ENCODE measurements around the gene TMEM129.

The TMEM129 gene, protein sequence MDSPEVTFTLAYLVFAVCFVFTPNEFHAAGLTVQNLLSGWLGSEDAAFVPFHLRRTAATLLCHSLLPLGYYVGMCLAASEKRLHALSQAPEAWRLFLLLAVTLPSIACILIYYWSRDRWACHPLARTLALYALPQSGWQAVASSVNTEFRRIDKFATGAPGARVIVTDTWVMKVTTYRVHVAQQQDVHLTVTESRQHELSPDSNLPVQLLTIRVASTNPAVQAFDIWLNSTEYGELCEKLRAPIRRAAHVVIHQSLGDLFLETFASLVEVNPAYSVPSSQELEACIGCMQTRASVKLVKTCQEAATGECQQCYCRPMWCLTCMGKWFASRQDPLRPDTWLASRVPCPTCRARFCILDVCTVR

DNA sequence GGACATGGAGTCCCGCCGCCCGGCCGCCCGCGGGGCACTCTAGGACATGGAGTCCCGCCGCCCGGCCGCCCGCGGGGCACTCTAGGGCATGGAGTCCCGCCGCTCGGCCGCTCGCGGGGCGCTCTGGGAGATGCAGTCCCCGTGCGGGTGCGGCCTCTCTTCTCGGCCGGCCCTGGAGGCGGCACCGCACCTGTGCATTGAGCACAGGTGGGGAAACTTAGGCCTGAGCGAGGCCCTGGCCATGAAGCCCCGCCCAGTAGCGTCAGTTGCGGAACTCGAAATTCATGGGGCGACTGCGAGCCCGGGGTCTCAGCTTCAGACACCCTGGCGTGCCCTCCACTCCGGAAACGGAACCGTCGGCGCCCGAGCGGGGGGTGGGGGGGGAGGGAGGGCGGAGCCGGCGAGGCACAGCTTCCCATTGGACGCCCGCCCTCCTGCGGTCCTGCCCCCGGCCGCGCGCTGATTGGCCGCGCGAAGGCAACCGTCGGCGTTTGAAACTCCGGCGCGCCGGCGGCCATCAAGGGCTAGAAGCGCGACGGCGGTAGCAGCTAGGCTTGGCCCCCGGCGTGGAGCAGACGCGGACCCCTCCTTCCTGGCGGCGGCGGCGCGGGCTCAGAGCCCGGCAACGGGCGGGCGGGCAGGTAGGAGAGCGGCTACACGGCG, at the start of gene TMEM129, which contains the start of gene TACC3:
Gene TMEM129 (minus strand): TSS at position 321 of the 663 bp plus-strand sequence. CDS start 486 bp downstream, outside the sequence.
Gene TACC3 (plus strand): TSS at position 519 of the 663 bp plus-strand sequence. CDS start 1,901 bp downstream, outside the sequence.
- peak; percentile 93 for DNase-seq

DNA sequence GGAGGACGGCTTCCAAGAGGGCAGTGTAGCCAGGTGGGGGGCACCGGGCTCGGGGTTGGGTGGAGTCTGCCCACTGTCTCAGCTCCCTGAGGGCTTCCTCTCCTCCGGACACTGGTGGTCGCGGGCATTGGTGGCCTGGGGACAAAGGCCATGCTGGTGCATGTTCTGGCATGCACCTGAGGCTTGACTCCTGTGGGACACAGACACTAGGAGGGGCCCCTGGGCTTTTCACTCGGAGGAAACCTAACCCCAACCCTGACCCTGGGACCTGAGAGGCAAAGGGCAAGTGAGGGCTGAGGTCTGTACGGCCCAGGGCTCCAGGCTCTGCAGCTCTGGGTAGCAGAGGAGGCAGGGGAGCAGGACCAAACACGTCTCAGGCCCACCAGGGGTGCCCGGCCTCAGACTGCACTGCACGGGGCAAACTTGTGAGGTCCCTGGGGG, 49.7 kb upstream of the TMEM129 start:
- DNase-seq, result no peak

DNA sequence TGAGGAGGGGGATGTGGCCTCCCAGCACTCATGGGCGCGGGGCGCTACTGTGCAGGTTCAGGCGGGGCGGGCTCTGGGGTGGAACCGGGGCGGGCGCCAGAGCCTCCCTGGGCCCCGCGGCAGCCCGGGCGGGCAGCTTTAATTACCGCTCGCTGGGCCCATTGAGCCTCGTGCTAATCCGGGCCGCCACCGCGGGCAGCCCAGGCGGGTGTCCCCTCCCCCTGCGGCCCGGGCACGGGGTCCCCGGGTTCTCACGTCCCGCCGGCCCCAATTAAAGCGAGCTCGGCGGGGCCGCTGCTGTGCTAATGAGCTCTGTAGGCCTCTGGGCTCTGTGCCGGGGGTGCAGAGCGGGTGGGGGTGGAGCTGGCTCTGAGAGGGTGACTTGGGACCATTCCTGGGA, 49.1 kb upstream of the TMEM129 start:
- no peak for DNase-seq

DNA sequence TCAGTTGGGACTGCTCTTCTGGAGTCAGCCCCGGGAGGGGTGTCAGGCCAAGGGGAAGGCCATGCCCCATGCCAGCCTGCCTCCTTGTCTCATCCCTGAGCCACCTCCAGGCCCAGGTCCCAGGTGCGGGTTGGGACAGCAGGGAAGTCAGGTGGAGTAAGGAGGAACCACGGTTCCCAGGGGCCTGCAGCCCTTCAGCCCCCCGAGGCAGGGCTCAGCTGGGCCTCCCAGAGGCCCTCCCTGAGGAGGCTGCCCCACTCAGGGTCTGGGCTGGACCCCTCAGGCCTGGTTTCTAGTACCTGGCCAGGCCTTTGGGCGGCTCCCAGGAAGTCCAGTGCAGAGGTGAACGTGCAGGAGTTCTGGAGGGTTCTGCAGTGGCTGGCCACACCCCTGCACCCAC, 48.6 kb upstream of the TMEM129 start:
- DNase-seq, result no peak

DNA sequence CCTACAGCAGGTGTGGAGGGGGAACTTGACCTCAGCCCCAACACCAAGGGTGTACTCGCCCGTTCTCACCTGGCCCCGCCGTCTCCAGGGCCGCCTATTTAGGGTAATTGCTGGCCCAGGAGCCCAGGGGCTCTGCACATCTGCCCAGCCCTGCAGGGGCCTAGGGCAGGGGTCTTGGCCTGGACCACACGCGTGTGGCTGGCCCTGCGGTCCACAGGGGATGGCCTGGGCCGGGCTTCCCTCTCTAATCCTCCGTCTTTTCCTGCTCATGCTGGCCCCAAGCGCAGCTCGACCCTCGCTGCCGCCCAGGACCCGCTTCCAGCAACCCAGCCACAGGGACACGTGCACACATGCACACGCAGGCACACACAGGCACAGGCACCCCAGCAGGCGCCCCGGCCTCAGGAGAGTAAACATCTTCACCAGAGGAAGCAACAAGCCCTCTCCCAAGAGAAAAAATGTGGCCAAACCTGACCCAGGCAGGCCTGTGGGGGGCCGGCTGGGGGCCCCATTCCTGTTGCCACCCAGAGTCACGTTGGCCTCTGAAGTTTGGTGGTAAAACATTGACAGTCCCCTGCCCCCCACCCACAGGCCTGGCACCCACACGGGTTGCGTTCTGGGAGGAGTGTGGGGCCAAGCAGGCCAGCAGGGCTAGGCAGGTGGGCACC, 47.4 kb upstream of the TMEM129 start:
- no peak for DNase-seq

DNA sequence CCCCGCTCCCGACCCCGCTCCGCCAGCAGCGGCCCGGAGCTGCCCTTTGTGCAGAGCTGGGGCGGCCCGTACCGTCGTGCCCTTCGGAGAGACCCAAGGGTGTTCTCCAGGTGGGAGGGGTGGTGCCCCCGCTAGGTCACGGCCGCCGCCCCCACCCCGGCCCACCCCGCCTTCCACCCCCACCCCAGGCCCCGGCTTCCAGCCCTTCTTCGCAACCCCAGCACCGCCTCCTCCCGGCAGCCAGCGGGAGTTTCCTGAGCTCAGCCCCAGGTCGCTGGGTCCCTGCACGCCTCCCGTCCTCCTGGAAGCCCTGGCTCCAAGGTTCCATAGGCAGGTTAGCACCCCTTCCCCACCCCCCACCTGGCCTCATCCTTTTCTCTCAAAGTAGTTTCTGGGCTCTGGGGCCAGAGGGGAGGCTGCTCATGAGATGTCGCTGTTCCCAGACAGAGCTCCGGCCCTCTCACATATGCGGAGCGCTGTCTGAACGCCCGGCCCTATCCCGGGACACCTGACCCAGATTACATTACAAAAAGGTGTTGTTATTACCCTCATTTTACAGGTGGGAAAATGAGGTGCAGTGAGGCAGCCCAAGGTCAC, 46.7 kb upstream of the TMEM129 start:
- DNase-seq, result peak; percentile 36

DNA sequence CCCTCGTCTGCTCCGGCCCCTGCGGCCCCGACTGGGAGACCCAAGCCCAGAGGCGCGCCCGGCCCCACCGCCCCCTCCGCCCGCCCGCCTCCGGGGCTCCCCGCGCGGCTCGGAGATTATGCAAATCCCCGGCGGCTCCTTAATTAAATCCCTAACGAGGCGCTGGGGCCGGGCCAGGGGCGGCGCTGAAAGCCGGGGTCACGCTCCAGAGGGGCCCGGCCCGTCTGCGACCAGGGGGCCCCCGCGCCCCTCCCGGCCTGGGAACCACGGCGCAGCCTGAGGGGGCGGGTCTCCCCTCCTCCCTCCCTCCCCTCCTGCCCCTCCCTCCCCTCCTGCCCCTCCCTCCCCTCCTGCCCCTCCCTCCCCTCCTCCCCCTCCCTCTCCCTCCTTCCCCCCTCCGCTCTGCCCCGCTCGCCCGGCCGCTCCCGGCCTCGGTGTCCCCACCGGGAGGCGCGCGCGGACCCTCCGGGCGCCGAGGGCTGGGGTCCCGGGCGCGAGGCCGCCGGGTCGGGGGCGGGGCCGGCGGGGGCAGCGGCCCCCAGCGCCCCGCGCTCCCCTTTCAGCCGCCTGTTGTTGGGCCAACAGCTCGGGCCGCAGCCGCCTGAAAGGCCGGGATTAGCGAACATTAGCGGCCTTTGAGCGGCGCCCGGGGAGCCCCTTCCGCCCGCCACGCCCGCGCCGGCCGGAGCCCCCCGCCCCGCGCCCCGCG, 46.1 kb upstream of the TMEM129 start:
- no peak for DNase-seq

DNA sequence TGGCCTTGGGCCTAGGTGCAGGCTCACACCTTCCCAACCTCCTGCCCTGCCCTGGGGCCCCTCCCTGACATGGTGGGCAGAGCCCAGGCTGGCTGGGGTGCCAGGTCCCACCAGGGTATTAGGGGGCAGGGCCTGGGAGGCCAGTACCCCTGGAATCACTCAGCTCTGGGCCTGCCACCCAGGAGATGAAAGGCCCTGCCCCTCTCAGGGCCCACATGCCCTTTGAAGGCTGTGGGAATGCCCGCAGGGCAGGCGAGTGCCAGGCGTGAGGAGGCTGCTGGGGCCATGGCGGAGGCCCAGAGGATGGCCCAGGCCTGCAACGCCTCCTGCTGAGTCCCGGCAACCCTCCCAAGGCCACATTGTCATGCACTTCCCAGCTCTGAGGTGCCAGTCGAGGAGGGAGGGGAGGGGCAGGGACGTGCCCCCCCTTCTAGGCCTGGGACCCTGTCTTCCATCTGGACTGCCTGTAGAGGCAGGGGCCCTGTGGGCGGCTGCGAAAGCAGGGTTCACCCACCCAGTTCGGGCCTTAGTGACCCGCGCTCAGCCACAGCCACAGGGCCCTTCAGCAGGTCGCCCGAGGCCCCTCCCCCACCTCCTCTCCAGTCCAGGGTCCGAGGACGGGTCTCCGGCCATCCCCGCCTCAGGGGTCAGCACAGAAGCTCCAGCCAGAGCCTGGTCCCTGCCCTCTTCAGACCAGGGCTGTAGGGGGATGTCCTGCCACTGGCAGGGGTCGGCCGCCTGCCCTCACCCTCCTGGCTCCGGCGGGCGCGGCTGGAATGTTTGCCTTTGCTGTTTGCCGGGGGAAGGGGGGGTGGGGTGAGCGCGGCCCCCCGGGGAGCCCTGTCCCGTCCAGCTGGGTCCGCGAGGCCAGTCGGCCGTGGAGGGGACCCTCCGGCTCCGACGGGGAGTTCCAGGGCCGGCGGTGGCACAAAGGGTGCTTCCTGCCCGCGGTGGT, 45.3 kb upstream of the TMEM129 start:
- DNase-seq, result no peak

DNA sequence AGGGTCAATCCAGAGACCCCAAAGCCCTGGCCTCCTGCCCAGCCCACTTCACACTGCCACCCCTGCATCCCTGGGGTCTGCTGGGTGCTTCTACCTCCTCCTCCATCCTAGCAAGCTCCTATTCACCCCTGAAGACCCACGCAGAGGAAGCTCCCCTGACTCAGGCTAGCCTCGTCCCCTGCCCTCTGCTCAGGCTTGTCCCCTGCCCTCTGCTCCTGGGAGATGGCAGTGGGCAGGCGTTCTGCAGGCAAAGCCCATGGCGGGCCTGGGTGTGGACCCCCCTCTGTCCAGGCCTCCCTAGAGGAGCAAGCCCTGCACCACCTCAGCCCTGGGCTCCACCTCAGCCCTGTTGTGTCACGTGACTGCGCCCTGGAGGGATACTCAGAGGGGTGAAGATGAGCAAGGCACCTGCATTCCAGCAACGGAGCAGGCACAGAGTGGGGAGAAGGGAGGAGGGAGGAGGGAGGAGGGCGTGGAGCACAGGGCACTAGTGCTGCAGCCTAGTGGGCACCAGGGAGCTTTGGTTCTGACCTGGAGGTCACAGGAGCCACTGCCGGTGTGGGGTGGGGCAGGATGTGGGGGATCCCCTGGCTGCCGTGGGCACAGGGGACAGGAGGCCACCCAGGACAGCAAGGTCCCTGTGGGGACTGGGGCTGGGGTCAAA, 44.4 kb upstream of the TMEM129 start:
- no peak for DNase-seq

DNA sequence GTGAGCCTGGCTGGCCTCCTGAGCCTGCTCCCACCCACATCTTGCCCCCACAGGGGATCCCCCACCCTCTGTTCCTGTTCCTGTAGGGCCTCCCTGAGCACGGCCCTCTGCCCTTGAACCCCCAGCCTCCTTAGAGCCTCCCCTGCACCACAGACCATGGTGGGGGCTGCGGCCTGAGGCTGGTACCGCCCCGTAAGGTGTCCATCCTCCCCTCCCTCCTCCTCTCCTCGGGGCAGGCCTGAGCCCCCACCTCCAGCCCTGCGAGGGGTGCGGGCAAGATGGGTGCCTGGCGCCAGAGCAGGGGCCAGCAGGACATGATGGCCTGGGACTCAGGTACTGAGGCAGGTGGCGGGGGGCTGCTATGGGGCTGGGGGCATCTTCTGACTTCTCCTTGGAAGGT, 43.5 kb upstream of the TMEM129 start:
- DNase-seq, result no peak

DNA sequence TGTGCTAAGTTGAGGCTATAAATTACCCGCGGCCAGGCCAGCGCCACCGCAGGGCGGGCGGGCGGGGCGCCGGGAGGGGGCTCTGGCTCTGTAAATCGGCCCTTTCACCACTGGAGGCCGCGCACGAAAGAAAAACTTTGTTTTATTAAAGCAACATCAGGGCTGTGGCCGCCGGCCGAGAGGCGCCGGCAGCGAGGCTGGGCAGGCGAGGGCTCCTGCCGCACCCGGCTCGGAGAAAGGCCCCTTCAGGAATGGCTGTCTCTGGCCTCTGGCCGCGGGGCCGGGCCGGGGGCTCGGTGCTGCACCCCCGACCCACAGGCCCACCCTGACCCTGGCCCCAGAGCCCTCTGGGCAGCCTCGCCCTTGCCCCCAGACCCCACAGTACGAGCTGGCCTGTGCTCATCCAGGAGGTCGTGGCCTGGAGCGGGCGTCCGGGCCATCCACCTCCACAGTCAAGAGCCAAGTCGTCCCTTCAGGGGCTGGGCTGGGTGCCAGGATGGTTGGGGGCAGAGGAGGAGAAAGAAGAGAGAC, 42.5 kb upstream of the TMEM129 start:
- no peak for DNase-seq

DNA sequence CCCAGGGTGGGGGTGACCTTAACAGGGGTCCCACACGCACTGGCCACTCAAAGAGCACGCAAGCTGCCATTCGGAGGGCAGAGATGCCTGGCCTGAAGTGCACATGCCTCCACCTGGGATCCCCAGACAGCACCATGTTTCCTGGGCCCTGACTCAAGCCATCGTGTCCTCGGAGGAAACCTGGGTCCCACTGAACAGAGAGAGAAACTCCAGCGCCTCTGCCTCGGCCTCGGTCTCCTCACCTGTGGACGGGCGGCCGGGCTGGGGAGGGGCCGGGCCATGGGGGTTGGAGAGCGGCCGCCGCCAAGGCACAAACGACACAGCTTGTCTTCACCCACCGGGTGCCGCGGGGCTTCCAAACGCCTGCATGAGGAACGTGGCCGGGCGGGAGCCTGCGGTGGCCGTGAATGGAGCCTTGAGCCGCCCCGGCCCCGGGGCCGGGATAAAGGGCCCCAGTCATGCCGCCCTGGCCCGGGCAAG, 42.0 kb upstream of the TMEM129 start:
- no peak for DNase-seq

DNA sequence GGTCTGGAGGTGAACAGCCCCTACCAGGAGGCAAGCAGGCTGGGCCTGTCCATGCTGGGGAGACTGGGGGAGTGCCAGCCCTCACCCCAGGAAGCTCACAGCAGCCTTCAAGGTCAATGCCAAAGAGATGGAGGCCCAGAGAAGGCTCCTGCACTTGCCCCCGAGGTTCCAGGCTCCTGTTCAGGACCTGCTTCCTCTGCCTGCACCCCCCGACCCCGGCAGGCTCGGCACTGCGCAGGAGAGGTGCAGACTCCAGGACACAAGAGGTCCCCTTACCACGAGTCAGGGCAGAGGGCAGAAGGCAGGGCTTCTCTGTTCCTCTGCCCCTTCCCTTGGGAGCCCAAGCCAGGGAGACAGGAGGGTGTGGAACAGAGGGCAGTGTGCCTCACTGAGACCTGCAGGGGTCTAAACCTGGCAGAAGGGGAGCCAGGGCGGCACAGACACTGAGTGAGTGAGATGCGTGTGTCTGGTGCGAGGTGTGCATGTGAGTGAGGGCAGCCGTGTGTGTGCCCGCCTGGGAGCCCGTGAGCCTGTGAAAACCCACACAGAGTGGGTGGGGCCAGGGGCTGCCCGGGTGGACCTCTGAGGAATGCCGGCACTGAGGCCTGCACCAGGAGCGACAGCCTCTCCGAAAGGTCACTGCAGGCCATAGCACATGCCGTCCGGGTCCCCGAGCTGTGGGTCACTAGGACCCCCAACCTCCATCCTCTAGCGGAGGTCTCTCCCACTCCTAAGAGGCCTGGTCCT, 41.3 kb upstream of the TMEM129 start:
- DNase-seq, result no peak

DNA sequence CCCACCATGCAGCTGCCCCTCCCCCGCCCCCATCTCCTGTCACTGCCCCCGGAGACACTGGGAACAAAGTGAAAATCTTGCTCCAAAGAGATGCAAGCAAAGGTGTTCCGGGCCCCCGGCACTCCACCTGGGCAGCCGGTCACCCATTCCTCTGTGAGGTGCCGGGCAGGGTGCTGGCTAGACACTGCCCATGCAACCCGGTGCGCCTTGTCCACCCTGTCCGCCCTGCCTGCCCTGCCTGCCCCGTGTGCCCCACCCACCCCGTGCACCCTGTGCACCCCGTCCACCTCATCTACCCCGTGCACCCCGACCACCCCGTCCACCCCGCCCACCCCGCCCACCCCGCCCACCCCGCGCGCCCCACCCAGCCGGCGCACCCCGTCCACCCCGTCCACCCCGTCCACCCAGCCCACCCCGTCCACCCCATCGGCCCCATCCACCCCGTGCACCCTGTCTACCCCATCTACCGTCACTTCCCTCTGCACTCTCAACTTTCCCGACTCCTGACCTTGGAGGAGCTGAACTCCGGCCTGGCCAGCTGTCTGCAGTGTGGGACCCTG, 40.1 kb upstream of the TMEM129 start:
- no peak for DNase-seq

DNA sequence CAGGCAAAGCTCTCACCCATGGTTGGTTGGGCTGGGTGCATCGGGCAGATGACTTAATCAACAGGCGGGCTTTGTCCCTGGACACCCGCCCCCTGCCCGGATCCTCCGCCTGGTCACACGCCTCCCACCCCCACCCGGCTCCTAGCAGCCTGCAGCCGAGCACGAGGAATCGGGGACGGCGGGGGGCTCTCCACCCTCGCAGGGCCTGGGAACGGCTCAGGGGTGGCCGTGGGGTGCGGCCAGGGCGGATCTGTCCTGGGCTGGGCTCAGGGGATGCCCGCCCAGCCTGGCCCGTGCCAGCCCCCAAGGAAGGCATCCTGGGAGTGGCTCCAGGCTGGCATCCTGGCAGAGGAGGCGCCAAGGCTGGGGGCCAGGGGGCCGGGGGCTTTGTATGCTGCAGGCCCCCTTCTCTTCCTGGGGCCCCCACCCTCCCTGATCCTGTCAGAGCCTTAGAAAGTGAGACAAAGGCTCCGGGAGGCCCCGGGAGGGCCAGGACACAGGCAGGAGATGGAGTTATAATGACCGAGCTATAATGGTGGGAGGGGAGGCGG, 39.5 kb upstream of the TMEM129 start:
- DNase-seq, result no peak

DNA sequence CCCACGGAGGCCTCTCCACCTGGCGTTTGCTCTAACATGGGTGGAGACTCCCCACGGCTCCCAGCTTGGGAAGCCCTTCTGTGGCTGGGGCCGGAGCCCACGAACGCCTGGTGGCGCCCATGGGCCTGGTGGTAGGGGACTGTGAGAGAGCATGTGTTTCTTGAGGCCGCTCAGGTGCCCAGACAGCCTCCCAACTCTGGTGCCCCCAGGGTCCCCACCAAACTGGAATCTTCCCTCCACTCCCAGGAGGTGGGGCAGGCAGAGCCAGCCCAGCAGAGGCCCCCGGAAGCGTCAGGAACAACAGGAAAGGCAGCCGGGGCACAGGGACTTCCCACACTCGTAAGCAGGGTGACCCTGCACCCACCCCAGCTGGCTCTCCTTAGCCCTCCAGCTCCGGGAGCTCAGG, 38.7 kb upstream of the TMEM129 start:
- no peak for DNase-seq

DNA sequence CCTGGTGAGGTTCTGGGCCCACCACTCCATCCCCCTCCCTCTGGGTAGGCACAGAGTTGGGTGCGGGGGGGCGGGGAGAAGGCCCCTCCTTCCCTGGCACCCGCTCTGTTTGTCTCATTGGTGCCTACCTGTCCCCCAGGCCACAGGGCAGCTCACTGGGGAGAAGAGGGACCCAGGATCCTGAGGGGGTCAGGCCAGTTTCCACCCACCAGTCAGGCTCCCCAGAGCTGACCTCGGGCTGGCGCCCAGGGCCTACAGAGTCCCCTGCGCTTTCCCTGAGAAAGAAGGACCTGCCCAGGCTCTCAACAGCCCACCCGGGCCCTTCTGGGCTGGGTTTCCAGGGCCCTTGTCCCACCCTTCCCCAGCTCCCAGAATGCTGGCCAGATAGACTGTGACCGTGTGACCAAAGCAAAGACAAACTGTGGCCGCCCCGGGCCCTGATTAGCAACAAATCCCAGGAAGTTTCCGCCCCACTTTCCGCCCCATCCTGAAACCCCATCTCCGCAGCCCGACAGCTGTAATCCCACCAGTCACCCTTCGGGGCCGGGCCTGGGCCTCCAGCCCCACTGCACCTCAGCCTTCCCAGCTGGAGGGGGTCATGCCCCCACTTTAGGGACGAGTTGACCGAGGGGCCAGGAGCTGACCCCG, 38.2 kb upstream of the TMEM129 start:
- no peak for DNase-seq

DNA sequence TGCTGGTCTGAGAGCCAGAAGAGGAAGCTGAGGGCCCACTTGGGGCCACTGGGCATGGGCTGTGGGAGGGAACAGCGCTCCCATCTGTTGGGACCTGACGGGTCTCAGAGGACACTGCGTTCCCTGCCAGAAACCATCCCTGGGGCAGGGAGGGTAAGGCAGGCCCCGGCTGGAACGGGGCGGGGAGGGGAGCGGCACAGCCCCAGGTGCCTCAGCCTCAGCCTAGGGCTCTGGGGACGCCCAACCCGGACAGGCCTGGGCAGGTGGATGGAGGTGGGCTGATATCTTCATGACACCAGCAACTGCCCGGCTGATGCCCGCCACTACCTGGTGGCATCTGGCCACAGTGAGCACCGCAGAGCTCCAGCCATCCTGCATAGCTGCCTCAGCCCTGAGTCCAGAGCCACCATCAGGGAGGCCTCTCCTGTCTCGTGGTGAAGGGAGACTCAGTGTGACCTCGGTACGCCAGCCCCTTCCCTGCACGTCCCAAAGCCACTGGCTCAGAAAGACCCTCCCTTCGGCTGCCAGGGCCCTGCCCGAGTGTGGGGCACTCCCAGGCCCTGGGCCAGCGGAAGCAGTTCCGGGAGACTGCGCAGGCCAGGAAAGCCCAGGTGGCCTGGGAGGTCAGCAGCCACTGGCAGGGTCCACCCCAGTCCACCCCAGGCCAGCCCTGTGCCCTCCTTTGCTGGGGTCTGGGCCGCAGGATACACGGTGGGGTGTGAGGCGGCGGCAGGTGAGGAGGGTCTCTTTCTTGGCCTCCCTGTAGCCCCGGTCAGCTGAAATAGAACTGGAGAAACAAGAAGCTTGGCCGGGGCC, 37.4 kb upstream of the TMEM129 start:
- no peak for DNase-seq
